ENCODE results near the gene HUNK.
A peak's percentile ranks its signal among the peaks of the same experiment; 100 is the strongest.

HUNK gene

GRCh38 chr21:31898933-31899630 is 26.3 kb downstream of the HUNK start:
- DNase-seq = no peak

DNA sequence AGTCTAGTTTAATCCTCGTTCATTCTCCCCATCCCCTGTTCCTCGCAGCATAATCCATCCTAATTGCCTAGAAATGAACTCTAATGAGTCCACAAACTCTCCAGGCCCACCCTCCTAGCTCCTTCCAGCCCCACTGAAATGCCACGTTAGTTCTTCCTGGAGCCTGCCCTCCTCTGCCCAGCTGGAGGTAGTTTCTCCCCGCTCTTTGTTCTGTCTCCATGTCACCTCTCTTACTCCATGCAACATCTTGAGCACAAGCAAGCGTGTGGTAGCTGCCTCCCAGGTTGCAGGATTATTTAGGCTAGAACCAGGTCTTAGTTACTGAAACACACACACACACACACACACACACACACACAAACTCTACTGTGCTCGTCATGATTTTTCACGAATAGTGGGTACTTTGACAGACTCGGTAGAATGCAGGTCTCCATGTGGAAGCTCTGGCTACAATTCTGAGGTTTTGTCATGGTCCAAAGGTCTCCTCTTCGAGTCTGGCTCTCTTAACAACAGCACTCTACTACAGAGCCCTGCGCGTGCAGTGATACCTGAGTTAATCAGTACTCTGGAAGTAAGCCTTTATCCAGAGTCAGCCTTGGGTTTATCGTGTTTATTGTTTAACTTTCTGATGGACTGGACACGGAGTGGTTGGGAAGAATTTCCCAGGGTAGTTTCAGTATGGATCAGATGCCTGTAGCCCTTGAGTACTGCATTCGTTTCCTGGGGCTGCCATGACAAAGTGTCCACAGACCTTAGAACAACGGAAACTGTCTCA is 27.5 kb downstream of the HUNK start:
- DNase-seq = no peak

DNA sequence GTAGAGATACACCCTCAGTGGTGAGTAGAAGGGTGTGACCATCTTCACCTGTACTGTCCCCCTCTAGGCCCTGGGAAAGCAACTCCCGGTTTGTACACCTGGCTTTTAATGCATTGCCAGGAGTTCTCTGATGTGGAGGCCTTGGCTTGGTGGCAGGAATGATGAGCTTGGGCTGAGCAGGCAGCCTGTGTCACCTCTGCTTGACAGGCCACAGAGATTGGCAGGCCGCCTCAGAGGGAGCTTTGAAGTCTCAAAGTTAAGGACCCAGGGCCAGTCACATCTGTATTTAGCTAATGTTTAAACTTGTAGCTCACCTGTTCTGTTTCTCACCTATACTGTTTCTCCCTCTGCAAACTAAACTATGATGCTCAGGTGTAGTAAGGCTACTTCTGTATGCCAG is 28.5 kb downstream of the HUNK start:
- DNase-seq = no peak

GRCh38 chr21:31902438-31902837 is 29.6 kb downstream of the HUNK start:
- no peak for DNase-seq

- DNase-seq = no peak
Observed at GRCh38 chr21:31903896-31904295, 31.1 kb downstream of the HUNK start.

- DNase-seq = no peak
Observed at GRCh38 chr21:31905503-31906451, 33.0 kb downstream of the HUNK start.

GRCh38 chr21:31908106-31909031 is 35.5 kb downstream of the HUNK start:
- DNase-seq = no peak

- no peak for DNase-seq
Observed at GRCh38 chr21:31909153-31910073, 36.6 kb downstream of the HUNK start.

DNA sequence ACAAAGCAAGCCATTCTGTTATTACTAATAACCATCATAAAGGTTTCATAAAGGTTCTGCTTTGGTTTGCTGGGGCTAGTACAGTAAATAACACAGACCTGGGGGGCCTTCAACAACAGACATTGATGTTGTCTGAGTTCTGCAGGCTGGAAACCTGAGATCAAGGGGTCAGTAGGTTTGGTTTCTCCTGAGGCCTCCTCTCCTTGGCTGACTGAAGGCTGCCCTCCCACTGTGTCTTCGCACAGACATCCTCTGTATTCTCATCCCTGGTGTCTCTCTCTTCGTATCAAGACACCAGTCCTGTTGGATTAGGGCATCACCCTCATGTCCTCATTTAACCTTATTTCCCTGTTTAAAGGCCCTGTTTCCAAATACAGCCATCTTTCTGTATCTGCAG is 37.3 kb downstream of the HUNK start:
- no peak for DNase-seq

GRCh38 chr21:31911138-31911907 is 38.5 kb downstream of the HUNK start:
- DNase-seq = peak; percentile 94

GRCh38 chr21:31912501-31912900 is 39.7 kb downstream of the HUNK start:
- no peak for DNase-seq

GRCh38 chr21:31913182-31913608 is 40.4 kb downstream of the HUNK start:
- no peak for DNase-seq

DNA sequence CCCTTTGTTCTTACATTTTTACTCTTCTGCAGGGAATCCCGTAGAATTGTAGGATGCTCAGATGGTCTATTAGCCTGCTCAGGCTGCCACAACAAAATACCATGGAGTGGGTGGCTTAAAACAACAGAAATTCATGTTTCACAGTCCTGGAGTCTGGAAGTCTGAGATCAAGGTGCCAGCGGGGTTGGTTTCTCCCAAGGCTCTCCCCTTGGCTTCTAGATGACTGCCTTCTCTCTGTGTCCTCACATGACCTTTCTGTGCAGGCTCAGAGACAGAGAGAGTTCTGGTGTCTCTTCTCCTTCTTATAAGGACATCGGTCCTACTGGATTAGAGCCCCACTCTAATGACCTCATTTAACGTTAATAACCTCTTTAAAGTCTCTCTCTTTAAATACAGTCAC is 41.7 kb downstream of the HUNK start:
- DNase-seq = no peak

DNA sequence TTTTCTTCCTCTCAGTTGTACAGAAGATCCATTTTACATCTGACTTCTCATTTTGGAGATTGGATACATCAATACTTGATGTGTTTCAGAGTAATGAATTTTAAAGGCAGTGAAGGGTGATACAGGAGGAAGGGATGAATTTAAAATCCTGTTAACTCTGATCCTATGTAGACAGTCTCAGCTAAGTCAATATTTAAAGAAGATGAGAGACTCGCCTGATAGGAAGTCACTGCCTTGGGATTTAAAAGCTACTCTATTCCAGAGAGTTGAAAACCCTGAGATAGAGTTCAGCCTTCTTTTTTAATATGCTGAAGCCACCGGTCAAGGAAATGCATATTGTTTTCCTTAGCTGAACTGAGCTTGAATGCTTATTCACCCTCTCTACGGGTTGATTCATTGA is 42.7 kb downstream of the HUNK start:
- DNase-seq = no peak

DNA sequence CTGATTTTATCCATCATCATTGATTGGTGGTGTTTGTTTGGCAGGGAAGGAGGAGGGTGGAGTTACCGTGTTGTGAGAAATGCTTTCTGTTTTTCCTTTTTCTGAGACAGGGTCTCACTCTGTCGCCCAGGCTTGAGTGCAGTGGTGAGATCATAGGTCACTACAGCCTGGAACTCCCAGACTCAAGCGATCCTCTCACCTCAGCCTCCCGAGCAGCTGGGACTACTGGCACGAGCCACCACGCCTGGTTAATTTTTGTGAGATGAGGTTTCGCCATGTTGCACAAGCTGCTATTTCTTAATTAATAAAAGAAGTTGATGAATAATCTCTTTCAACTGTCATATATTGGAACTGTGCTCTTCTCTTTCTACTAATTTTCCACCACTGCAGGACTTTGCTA is 44.3 kb downstream of the HUNK start:
- DNase-seq = no peak

- no peak for DNase-seq
Observed at GRCh38 chr21:31918250-31918775, 45.5 kb downstream of the HUNK start.

GRCh38 chr21:31920275-31920674 is 47.5 kb downstream of the HUNK start:
- no peak for DNase-seq

DNA sequence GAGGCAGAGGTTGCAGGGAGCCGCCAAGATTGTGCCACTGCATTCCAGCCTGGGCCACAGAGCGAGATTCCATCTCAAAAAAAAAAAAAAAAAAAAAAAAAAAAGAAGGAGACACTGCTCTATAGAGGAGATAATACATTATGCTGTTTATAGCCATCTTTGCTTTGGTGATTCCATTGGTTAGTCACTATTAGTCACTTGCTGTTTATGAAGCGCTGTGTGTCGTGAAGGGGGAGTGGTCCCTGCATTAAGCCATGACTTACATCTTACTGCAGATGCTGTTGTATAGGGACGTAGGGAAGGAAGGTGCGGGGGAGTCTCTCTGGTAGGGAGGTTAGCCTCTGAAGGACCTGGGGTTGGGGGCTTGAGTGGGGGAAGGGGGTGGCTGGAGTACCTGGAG is 48.3 kb downstream of the HUNK start:
- DNase-seq = no peak

GRCh38 chr21:31922881-31923280 is 50.1 kb downstream of the HUNK start:
- DNase-seq = no peak

- DNase-seq = no peak
Observed at GRCh38 chr21:31923756-31924155, 50.9 kb downstream of the HUNK start.
